ENCODE results near the gene STAM2.

Gene STAM2

GRCh38 chr2:152157253-152157652 is 18.3 kb downstream of the STAM2 start:
- Histone ChIP-seq H2AFZ (ENCODE audit: low read length) (no peak overlapping the region), H3F3A (ENCODE audit: insufficient read depth, low read length) (no peaks in the 10 kb centered on the region), H3K9me2 (replicated peaks; ENCODE audit: insufficient read depth, low read length) (no peaks in the 10 kb centered on the region), H3K4me2 (ENCODE audit: low read depth, low read length) (no peak overlapping the region), H3K36me3 (replicated peaks; ENCODE audit: insufficient read depth, low read length) (no peaks in the 10 kb centered on the region), H3K4me1 (ENCODE audit: low read length) (no peaks in the 10 kb centered on the region), H3K79me2 (ENCODE audit: low read length) (peaks cover 56% of the 10 kb centered on the region), H3K9ac (ENCODE audit: low read length) (no peak overlapping the region), H3K4me3 (ENCODE audit: low read length) (no peak overlapping the region), H4K20me1 (ENCODE audit: insufficient read depth, low read length) (no peaks in the 10 kb centered on the region; the same call in 1 of the 2 replicates), H3K9me3 (replicated peaks; ENCODE audit: insufficient read depth, low read length) (no peaks in the 10 kb centered on the region), H3K27ac (ENCODE audit: low read length) (no peak overlapping the region), H3K27me3 (replicated peaks; ENCODE audit: insufficient read depth, low read length) (no peaks in the 10 kb centered on the region)
- TF ChIP-seq EZH2phosphoT487 (IDR thresholded peaks at IDR 0.05; ENCODE audit: low read length) (no peak), CTCF (IDR thresholded peaks at IDR 0.05; ENCODE audit: low read length) (no peak)
- DNase-seq: no peak

GRCh38 chr2:152155209-152155608 is 20.4 kb downstream of the STAM2 start:
- Histone ChIP-seq H3K27me3 (replicated peaks; ENCODE audit: insufficient read depth, low read length) (no peaks in the 10 kb centered on the region), H3K9me2 (replicated peaks; ENCODE audit: insufficient read depth, low read length) (no peaks in the 10 kb centered on the region), H3K9ac (ENCODE audit: low read length) (no peak overlapping the region), H3K4me1 (ENCODE audit: low read length) (no peaks in the 10 kb centered on the region), H2AFZ (ENCODE audit: low read length) (no peak overlapping the region), H3K79me2 (ENCODE audit: low read length) (peaks cover 48% of the 10 kb centered on the region), H3K27ac (ENCODE audit: low read length) (no peak overlapping the region), H3K36me3 (replicated peaks; ENCODE audit: insufficient read depth, low read length) (no peaks in the 10 kb centered on the region), H3F3A (ENCODE audit: insufficient read depth, low read length) (no peaks in the 10 kb centered on the region), H3K4me3 (ENCODE audit: low read length) (no peak overlapping the region), H3K4me2 (ENCODE audit: low read depth, low read length) (no peak overlapping the region), H3K9me3 (replicated peaks; ENCODE audit: insufficient read depth, low read length) (no peaks in the 10 kb centered on the region), H4K20me1 (ENCODE audit: insufficient read depth, low read length) (no peaks in the 10 kb centered on the region; the same call in 1 of the 2 replicates)
- DNase-seq: no peak
- TF ChIP-seq EZH2phosphoT487 (IDR thresholded peaks at IDR 0.05; ENCODE audit: low read length): no peak
- TF ChIP-seq EZH2 (optimal IDR thresholded peaks at IDR 0.05; ENCODE audit: low read depth, low read length): no peak
- TF ChIP-seq CTCF (IDR thresholded peaks at IDR 0.05; ENCODE audit: low read length): no peak

GRCh38 chr2:152154462-152154861 is 21.1 kb downstream of the STAM2 start:
- Histone ChIP-seq H3K4me2 (ENCODE audit: low read depth, low read length) (no peak overlapping the region), H3F3A (ENCODE audit: insufficient read depth, low read length) (no peaks in the 10 kb centered on the region), H3K27me3 (replicated peaks; ENCODE audit: insufficient read depth, low read length) (no peaks in the 10 kb centered on the region), H3K27ac (ENCODE audit: low read length) (no peak overlapping the region), H4K20me1 (ENCODE audit: insufficient read depth, low read length) (no peaks in the 10 kb centered on the region; the same call in 1 of the 2 replicates), H3K4me3 (ENCODE audit: low read length) (no peak overlapping the region), H3K9me2 (replicated peaks; ENCODE audit: insufficient read depth, low read length) (no peaks in the 10 kb centered on the region), H3K4me1 (ENCODE audit: low read length) (no peaks in the 10 kb centered on the region), H2AFZ (ENCODE audit: low read length) (no peak overlapping the region), H3K9ac (ENCODE audit: low read length) (no peak overlapping the region), H3K36me3 (replicated peaks; ENCODE audit: insufficient read depth, low read length) (no peaks in the 10 kb centered on the region), H3K79me2 (ENCODE audit: low read length) (peaks cover 48% of the 10 kb centered on the region), H3K9me3 (replicated peaks; ENCODE audit: insufficient read depth, low read length) (no peaks in the 10 kb centered on the region)
- DNase-seq: no peak
- TF ChIP-seq EZH2phosphoT487 (IDR thresholded peaks at IDR 0.05; ENCODE audit: low read length): no peak
- no peak for TF ChIP-seq CTCF (IDR thresholded peaks at IDR 0.05; ENCODE audit: low read length)
- no peak for TF ChIP-seq EZH2 (optimal IDR thresholded peaks at IDR 0.05; ENCODE audit: low read depth, low read length)
